IMR-90 (cell line): ENCODE results near the gene IL4R. TPM values are rescaled to one million over a fixed set of nuclear protein-coding genes. Genes with fewer than 3 reads are reported as not detected.

Experiments
- ATAC-seq: fragments of 200-7000 bp; cut with Tn5 transposase; 2 replicates; pipeline ENCODE4 v1.9.1; 2020; ENCODE audit warnings: low read depth, mild to moderate bottlenecking, moderate library complexity
- BruUV-seq: library from RNA; stranded (reverse); fragments of 400-500 nt; replicated peaks from 2 replicates; lab custom pipeline; 2021; lab: Mats Ljungman, UMichigan
- CTCF ChIA-PET: fragments of 300-600 bp; formaldehyde crosslinking; extraction: SDS; loops from one replicate; lab custom pipeline; 2021; ENCODE audit warnings: antibody characterized with exemption; lab: Yijun Ruan, JAX
- POLR2A ChIA-PET: fragments of 300-600 bp; sonication (Branson Sonifier 250); formaldehyde crosslinking; loops from one replicate; lab custom pipeline; 2022; ENCODE audit warnings: antibody characterized with exemption; ENCODE audit not compliant: unreplicated experiment; lab: Charles Lee
- DNase-seq: peaks from one replicate; pipeline ENCODE4 v3.0.0; 2013
- H2AFZ ChIP-seq: replicated peaks from 2 replicates; pipeline ENCODE3; 2013; ENCODE audit warnings: low read length, mild to moderate bottlenecking; ENCODE audit not compliant: poor library complexity
- H2AK5ac ChIP-seq: 2 replicates; pipeline ENCODE4 v1.6.1; 2013; ENCODE audit warnings: low read depth, low read length, inconsistent platforms
- H2AK9ac ChIP-seq: replicated peaks from 2 replicates; pipeline ENCODE3; 2013; ENCODE audit warnings: mild to moderate bottlenecking, low read depth, low read length, moderate library complexity; ENCODE audit not compliant: poor library complexity
- H2BK120ac ChIP-seq: 2 replicates; pipeline ENCODE4 v1.6.1; 2013; ENCODE audit warnings: low read depth, low read length, inconsistent platforms
- H2BK15ac ChIP-seq: 3 replicates; pipeline ENCODE4 v1.6.1; 2013; ENCODE audit warnings: low read depth, low read length, inconsistent platforms
- H2BK20ac ChIP-seq: 2 replicates; pipeline ENCODE4 v1.6.1; 2013; ENCODE audit warnings: low read depth, mild to moderate bottlenecking, inconsistent platforms, low read length, moderate library complexity
- H2BK5ac ChIP-seq: 2 replicates; pipeline ENCODE4 v1.6.1; 2013; ENCODE audit warnings: mild to moderate bottlenecking, low read depth, low read length, inconsistent platforms; ENCODE audit not compliant: poor library complexity, severe bottlenecking
- H3K14ac ChIP-seq: replicated peaks from 2 replicates; pipeline ENCODE4 v1.6.1; 2013; ENCODE audit warnings: low read depth, low read length, inconsistent platforms
- H3K18ac ChIP-seq: 2 replicates; pipeline ENCODE4 v1.6.1; 2013; ENCODE audit warnings: low read depth, low read length, control low read depth
- H3K23ac ChIP-seq: 2 replicates; pipeline ENCODE4 v1.6.1; 2013; ENCODE audit warnings: low read depth, low read length, inconsistent platforms
- H3K27ac ChIP-seq: 2 replicates; pipeline ENCODE4 v1.5.1; 2013; ENCODE audit warnings: mild to moderate bottlenecking, control low read depth, low read length; ENCODE audit not compliant: insufficient read depth
- H3K27me3 ChIP-seq: 2 replicates; pipeline ENCODE4 v1.6.1; 2013; ENCODE audit warnings: low read length; ENCODE audit not compliant: control insufficient read depth, insufficient read depth
- H3K36me3 ChIP-seq: 2 replicates; pipeline ENCODE4 v1.6.1; 2013; ENCODE audit warnings: low read length, mixed read lengths; ENCODE audit not compliant: control insufficient read depth, insufficient read depth
- H3K4ac ChIP-seq: 2 replicates; pipeline ENCODE4 v1.6.1; 2013; ENCODE audit warnings: low read depth, low read length, inconsistent platforms
- H3K4me1 ChIP-seq: 2 replicates; pipeline ENCODE4 v1.6.1; 2013; ENCODE audit warnings: low read length, mixed read lengths; ENCODE audit not compliant: control insufficient read depth, insufficient read depth
- H3K4me2 ChIP-seq: 2 replicates; pipeline ENCODE4 v1.6.1; 2013; ENCODE audit warnings: low read depth, mild to moderate bottlenecking, control low read depth, low read length, moderate library complexity
- H3K4me3 ChIP-seq: 2 replicates; pipeline ENCODE4 v1.5.1; 2013; ENCODE audit warnings: low read depth, mild to moderate bottlenecking, control low read depth, low read length, moderate library complexity; ENCODE audit not compliant: insufficient read depth
- H3K56ac ChIP-seq: 2 replicates; pipeline ENCODE4 v1.6.1; 2013; ENCODE audit warnings: low read length, inconsistent platforms; ENCODE audit not compliant: insufficient read depth; ENCODE audit errors: extremely low read depth
- H3K79me1 ChIP-seq, 2 experiments: 2 replicates each; pipeline ENCODE4 v1.6.1; 2013; ENCODE audit warnings: low read length in 2 of 2, inconsistent platforms in 1 of 2, low read depth in 1 of 2
- H3K9ac ChIP-seq: 2 replicates; pipeline ENCODE4 v1.6.1; 2013; ENCODE audit warnings: low read depth, low read length, control low read depth
- H3K9me1 ChIP-seq: 2 replicates; pipeline ENCODE4 v1.6.1; 2013; ENCODE audit warnings: low read length, inconsistent platforms; ENCODE audit not compliant: insufficient read depth
- H3K9me3 ChIP-seq: 2 replicates; pipeline ENCODE4 v1.6.1; 2013; ENCODE audit warnings: low read length; ENCODE audit not compliant: control insufficient read depth, insufficient read depth
- H4K20me1 ChIP-seq: 2 replicates; pipeline ENCODE4 v1.6.1; 2013; ENCODE audit warnings: low read length, inconsistent platforms; ENCODE audit not compliant: insufficient read depth
- H4K5ac ChIP-seq: 2 replicates; pipeline ENCODE4 v1.6.1; 2013; ENCODE audit warnings: mild to moderate bottlenecking, low read depth, low read length, control low read depth
- H4K8ac ChIP-seq, 2 experiments: 2 replicates each; pipeline ENCODE4 v1.6.1; 2013; ENCODE audit warnings: low read depth in 2 of 2, low read length in 2 of 2, control low read depth in 1 of 2, inconsistent platforms in 1 of 2
- H4K91ac ChIP-seq: 2 replicates; pipeline ENCODE4 v1.6.1; 2013; ENCODE audit warnings: low read depth, low read length, inconsistent platforms; ENCODE audit not compliant: insufficient read depth
- CEBPB ChIP-seq: IDR thresholded peaks from 2 replicates; pipeline ENCODE4 v1.6.1; 2012; ENCODE audit warnings: low read depth, low read length, improper control_type of control experiment
- CTCF ChIP-seq: conservative IDR thresholded peaks from 2 replicates; pipeline ENCODE4 v1.5.1; 2012; ENCODE audit warnings: mild to moderate bottlenecking, low read depth, low read length, improper control_type of control experiment
- MAZ ChIP-seq: IDR thresholded peaks from 2 replicates; pipeline ENCODE4 v1.6.1; 2012; ENCODE audit warnings: low read depth, mild to moderate bottlenecking, low read length, improper control_type of control experiment, moderate library complexity, borderline replicate concordance
- MXI1 ChIP-seq: IDR thresholded peaks from 2 replicates; pipeline ENCODE4 v1.6.1; 2012; ENCODE audit warnings: low read depth, mild to moderate bottlenecking, low read length, moderate library complexity, borderline replicate concordance
- NFE2L2 ChIP-seq: fragments of 150-350 bp; IDR thresholded peaks from 2 replicates; pipeline ENCODE4 v1.6.1; 2016; ENCODE audit warnings: low read depth, mild to moderate bottlenecking, low read length
- POLR2A ChIP-seq: IDR thresholded peaks from 2 replicates; pipeline ENCODE4 v1.6.1; 2012; ENCODE audit warnings: mild to moderate bottlenecking, low read depth, low read length
- RFX5 ChIP-seq: IDR thresholded peaks from 2 replicates; pipeline ENCODE4 v1.8.0; 2012; ENCODE audit warnings: low read depth, mild to moderate bottlenecking, low read length, moderate library complexity
- SMC3 ChIP-seq: fragments of 150-350 bp; IDR thresholded peaks from 2 replicates; pipeline ENCODE4 v1.6.1; 2016; ENCODE audit warnings: low read depth, mild to moderate bottlenecking, antibody characterized with exemption, low read length, moderate library complexity
- WGBS, 2 experiments: methylation state at CpG; one replicate each; pipeline versions ENCODE4 v1.1.5 to v1.1.7; 2013; ENCODE audit warnings: missing lambda C conversion rate in 2 of 2; ENCODE audit not compliant: insufficient read length in 1 of 2; ENCODE audit errors: extremely low coverage in 2 of 2; 5-methylcytosine and 5-hydroxymethylcytosine counted together
- dilution Hi-C: fragments of 300-500 bp; cut with HindIII; formaldehyde crosslinking; loops from one replicate; pipeline ENCODE4 v1.14.3; 2018; ENCODE audit warnings: low sequenced_read_pairs; ENCODE audit not compliant: unreplicated experiment
- in situ Hi-C: fragments of 300-500 bp; cut with MboI; formaldehyde crosslinking; loops from 3 replicates; pipeline ENCODE4 v1.14.3; 2019; ENCODE audit warnings: low sequenced_read_pairs, inconsistent platforms, mixed read lengths
- intact Hi-C: fragments of 100-400 bp; cut with micrococcal nuclease; formaldehyde crosslinking; loops from 2 replicates; pipeline ENCODE4 v1.10.0; 2022
- polyA plus RNA-seq, 3 experiments: library from polyadenylated mRNA; depleted of rRNA; stranded (reverse); fragments of >200 nt; gene quantifications; 2 replicates each; pipeline ENCODE4 v1.2.3, GENCODE V29; 2012; ENCODE audit warnings: low replicate concordance in 1 of 3
- total RNA-seq: library from RNA; depleted of rRNA; stranded (reverse); fragments of >200 nt; gene quantifications from 2 replicates; pipeline ENCODE4 v1.2.3, GENCODE V29; 2012
- TF ChIP-seq, protein P1 (sequence below): fragments of 150-350 bp; IDR thresholded peaks from 2 replicates; pipeline ENCODE4 v1.6.1; 2017; ENCODE audit warnings: mild to moderate bottlenecking, antibody characterized with exemption, low read length, low read depth

Gene IL4R
- total and polyA plus RNA-seq, 2 of the 4 experiments (the other 2 are of a cell fraction) = 6.3 to 18.7 TPM

DNA sequence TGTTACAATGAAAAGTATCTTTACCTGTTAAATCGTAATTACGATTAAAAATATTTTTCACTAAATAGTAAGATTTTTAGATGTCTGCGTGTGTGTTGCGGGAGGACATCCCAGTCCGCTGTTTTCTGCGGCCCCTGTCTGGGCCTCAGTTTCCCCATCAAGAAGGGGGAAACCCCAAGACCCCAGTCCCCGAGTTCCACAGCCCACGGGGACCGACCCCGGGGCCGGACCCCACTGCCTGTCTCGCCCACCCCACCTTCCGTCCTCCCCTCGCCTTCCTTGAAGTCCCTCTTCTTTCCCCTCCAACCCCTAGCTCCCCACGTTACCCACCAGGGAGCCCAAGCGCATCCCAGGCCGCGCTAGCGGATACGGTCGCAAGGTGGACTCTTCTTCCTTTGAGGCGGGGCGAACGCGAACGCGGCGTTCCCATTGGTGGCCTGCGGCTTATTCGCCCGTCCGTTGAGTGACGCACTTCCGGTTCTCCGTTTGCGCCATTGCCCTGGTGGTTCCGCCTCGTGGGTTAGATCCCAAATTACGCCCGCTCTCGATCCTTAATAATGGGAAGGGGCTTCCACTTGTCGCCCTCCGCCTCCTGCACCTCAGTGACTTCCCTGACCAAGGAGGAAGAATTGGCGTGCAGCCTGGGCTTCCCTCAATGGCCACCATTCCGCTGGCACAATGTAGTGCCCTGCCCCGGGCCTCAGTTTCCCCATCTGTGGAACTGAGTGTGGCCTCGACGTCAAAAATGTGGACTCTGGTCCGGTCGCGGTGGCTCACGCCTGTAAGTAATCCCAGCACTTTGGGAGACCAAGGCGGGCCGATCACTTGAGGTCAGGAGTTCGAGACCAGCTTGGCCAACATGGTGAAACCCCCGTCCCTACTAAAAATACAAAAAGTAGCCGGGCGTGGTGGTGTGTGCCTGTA, 45.1 kb upstream of the IL4R start, which contains the start of gene NSMCE1:
NSMCE1 (minus strand) TSS at position 397 of the 924 bp plus-strand sequence. CDS start 11,202 bp downstream, outside the sequence.
- H2AK5ac ChIP-seq = peak within 1 kb of the TSS; percentile 87
- no TSS peak for BruUV-seq
- peak within 1 kb of the TSS; percentile 92 for H2BK120ac ChIP-seq
- H3K9me1 ChIP-seq = peaks cover 17% of the 10 kb centered on the region
- peak within 1 kb of the TSS; percentile 12; the same call in 1 of the 2 replicates for H2BK20ac ChIP-seq
- no peaks in the 10 kb centered on the region for H4K20me1 ChIP-seq
- intact Hi-C loops (loop anchor here (5.0 kb wide), 1 partner anchor 44 kb away; the partner anchor contains the start of gene IL4R), dilution Hi-C loops (no loop called here), in situ Hi-C loops (loop anchor here (5.0 kb wide), 1 partner anchor 44 kb away; the partner anchor contains the start of gene IL4R)
- H4K5ac ChIP-seq = peak within 1 kb of the TSS; percentile 98
- H3K27me3 ChIP-seq = no peaks in the 10 kb centered on the region
- no peaks in the 10 kb centered on the region for H3K9me3 ChIP-seq
- ChIA-PET CTCF (no interaction called here), POLR2A (interaction anchor here (0.7 kb wide), 1 partner anchor 26 kb away, joined by 3 read pairs; no protein-coding TSS in a partner anchor)
- H2AK9ac ChIP-seq = peak within 1 kb of the TSS; percentile 96
- peak within 1 kb of the TSS; percentile 67 for H3K4me3 ChIP-seq
- H3K27ac ChIP-seq = peak within 1 kb of the TSS; percentile 94
- H4K91ac ChIP-seq = peak within 1 kb of the TSS; percentile 99
- peaks cover 20 to 43% of the 10 kb centered on the region in 2 experiments for H3K79me1 ChIP-seq
- peaks cover 4% of the 10 kb centered on the region for H3K4me1 ChIP-seq
- peak; percentile 98 for ATAC-seq
- H3K56ac ChIP-seq = peak within 1 kb of the TSS; percentile 45; the same call in 1 of the 2 replicates
- H2BK5ac ChIP-seq = peak within 1 kb of the TSS; percentile 93
- peak within 1 kb of the TSS; percentile 81; the same call in 1 of the 3 replicates for H2BK15ac ChIP-seq
- H3K4ac ChIP-seq = peak within 1 kb of the TSS; percentile 99
- H3K36me3 ChIP-seq = no peaks in the 10 kb centered on the region
- peak within 1 kb of the TSS; percentile 100 for H4K8ac ChIP-seq
- peak within 1 kb of the TSS; percentile 99 for H3K14ac ChIP-seq
- peak within 1 kb of the TSS; percentile 89 for H3K23ac ChIP-seq
- peak within 1 kb of the TSS; percentile 96 for H3K4me2 ChIP-seq
- WGBS, 2 experiments = 2% methylated on average over 28 of the region's 58 CpGs; no CpG with 5 or more reads in 1 of the 2 experiments
- TF ChIP-seq CEBPB (peak; percentile 85), POLR2A (peak; percentile 91), MXI1 (peak; percentile 26; the same call in 1 of the 2 replicates), MAZ (peak; percentile 39; the same call in 1 of the 2 replicates), SMC3 (0 out of 2 replicates have a peak, but pooled peaks have one; percentile 11), NFE2L2 (no peak), RFX5 (no peak), CTCF (peak; percentile 19)
- TF ChIP-seq, protein P1, sequence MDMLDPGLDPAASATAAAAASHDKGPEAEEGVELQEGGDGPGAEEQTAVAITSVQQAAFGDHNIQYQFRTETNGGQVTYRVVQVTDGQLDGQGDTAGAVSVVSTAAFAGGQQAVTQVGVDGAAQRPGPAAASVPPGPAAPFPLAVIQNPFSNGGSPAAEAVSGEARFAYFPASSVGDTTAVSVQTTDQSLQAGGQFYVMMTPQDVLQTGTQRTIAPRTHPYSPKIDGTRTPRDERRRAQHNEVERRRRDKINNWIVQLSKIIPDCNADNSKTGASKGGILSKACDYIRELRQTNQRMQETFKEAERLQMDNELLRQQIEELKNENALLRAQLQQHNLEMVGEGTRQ = peak; percentile 7; the same call in 1 of the 2 replicates
- H3K18ac ChIP-seq = peak within 1 kb of the TSS; percentile 94
- H3K9ac ChIP-seq = peak within 1 kb of the TSS; percentile 79
- peak; percentile 96 for DNase-seq
- peak within 1 kb of the TSS; percentile 97 for H2AFZ ChIP-seq
